Astrocyte (in vitro differentiated cells and primary cell): ENCODE results near the gene TH. TPM values are rescaled to one million over a fixed set of nuclear protein-coding genes. Genes with fewer than 3 reads are reported as not detected.

Experiments used
- DNase-seq: peaks from one replicate; pipeline ENCODE4 v3.0.0-alpha.2; 2010; ENCODE audit warnings: low read depth
- FAIRE-seq: peaks from 2 replicates; lab custom pipeline; 2011; peaks lifted over from hg19 to GRCh38; lab: Jason Lieb, UNC
- H2AFZ ChIP-seq: 2 replicates; pipeline ENCODE4 v1.6.0; 2012; ENCODE audit warnings: low read depth, low read length, inconsistent platforms
- H3K27ac ChIP-seq: 2 replicates; pipeline ENCODE4 v1.5.1; 2011; ENCODE audit warnings: low read depth, low read length, inconsistent platforms
- H3K27me3 ChIP-seq: 2 replicates; pipeline ENCODE4 v1.6.0; 2011; ENCODE audit warnings: low read length, inconsistent platforms; ENCODE audit not compliant: insufficient read depth
- H3K36me3 ChIP-seq: 2 replicates; pipeline ENCODE4 v1.5.1; 2011; ENCODE audit warnings: low read length, inconsistent platforms; ENCODE audit not compliant: insufficient read depth
- H3K4me1 ChIP-seq: 2 replicates; pipeline ENCODE4 v1.5.1; 2011; ENCODE audit warnings: low read length, inconsistent platforms; ENCODE audit not compliant: insufficient read depth
- H3K4me2 ChIP-seq: 2 replicates; pipeline ENCODE4 v1.6.0; 2012; ENCODE audit warnings: low read length, inconsistent platforms
- H3K4me3 ChIP-seq: 2 replicates; pipeline ENCODE4 v1.5.1; 2011; ENCODE audit warnings: low read depth, mild to moderate bottlenecking, low read length, inconsistent platforms; ENCODE audit not compliant: insufficient read depth
- H3K79me2 ChIP-seq: 2 replicates; pipeline ENCODE4 v1.6.0; 2012; ENCODE audit warnings: mild to moderate bottlenecking, low read length, inconsistent platforms; ENCODE audit not compliant: insufficient read depth
- H3K9ac ChIP-seq: 2 replicates; pipeline ENCODE4 v1.6.0; 2012; ENCODE audit warnings: mild to moderate bottlenecking, low read length, inconsistent platforms
- H3K9me3 ChIP-seq: 2 replicates; pipeline ENCODE4 v1.5.1; 2012; ENCODE audit warnings: low read depth, mild to moderate bottlenecking, low read length, inconsistent platforms; ENCODE audit not compliant: insufficient read depth
- H4K20me1 ChIP-seq: 2 replicates; pipeline ENCODE4 v1.6.0; 2012; ENCODE audit warnings: low read length, inconsistent platforms; ENCODE audit not compliant: insufficient read depth
- H3K27ac Mint-ChIP-seq: one replicate; pipeline ENCODE4 v1.8.0; 2021; ENCODE audit warnings: mild to moderate bottlenecking, mixed read lengths; ENCODE audit not compliant: unreplicated experiment
- H3K27me3 Mint-ChIP-seq: one replicate; pipeline ENCODE4 v1.8.0; 2021; ENCODE audit warnings: low read depth, mixed read lengths; ENCODE audit not compliant: unreplicated experiment
- H3K36me3 Mint-ChIP-seq: one replicate; pipeline ENCODE4 v1.8.0; 2021; ENCODE audit warnings: low read depth, mixed read lengths; ENCODE audit not compliant: unreplicated experiment
- H3K4me1 Mint-ChIP-seq: one replicate; pipeline ENCODE4 v1.8.0; 2021; ENCODE audit warnings: low read depth, mixed read lengths; ENCODE audit not compliant: unreplicated experiment
- H3K4me3 Mint-ChIP-seq: one replicate; pipeline ENCODE4 v1.8.0; 2021; ENCODE audit warnings: mild to moderate bottlenecking, moderate library complexity, mixed read lengths; ENCODE audit not compliant: unreplicated experiment
- H3K9me3 Mint-ChIP-seq: one replicate; pipeline ENCODE4 v1.8.0; 2021; ENCODE audit warnings: mild to moderate bottlenecking, mixed read lengths; ENCODE audit not compliant: unreplicated experiment
- CTCF ChIP-seq: IDR thresholded peaks from 2 replicates; pipeline ENCODE4 v1.5.1; 2011; ENCODE audit warnings: low read depth, mild to moderate bottlenecking, inconsistent platforms, low read length, moderate library complexity; ENCODE audit not compliant: insufficient read depth
- EZH2 ChIP-seq: IDR thresholded peaks from 2 replicates; pipeline ENCODE4 v1.6.1; 2012; ENCODE audit warnings: mild to moderate bottlenecking, low read length, inconsistent platforms; ENCODE audit not compliant: insufficient read depth
- total RNA-seq: library from RNA; stranded (reverse); gene quantifications from 2 replicates; pipeline ENCODE4 v1.2.1, GENCODE V29; 2021

TH gene
- total RNA-seq, 1 donor from 2014 or later, result not detected

GRCh38 chr11:2169626-2170570 lies 1.7 kb downstream of the TH start:
- Mint-ChIP-seq H3K9me3 (no peaks in the 10 kb centered on the region), H3K4me1 (no peaks in the 10 kb centered on the region), H3K36me3 (no peaks in the 10 kb centered on the region), H3K4me3 (no peak overlapping the region), H3K27me3 (peaks cover 14% of the 10 kb centered on the region), H3K27ac (no peak overlapping the region)
- Histone ChIP-seq H3K36me3 (no peaks in the 10 kb centered on the region), H3K79me2 (no peaks in the 10 kb centered on the region), H3K4me1 (no peaks in the 10 kb centered on the region), H3K27me3 (no peaks in the 10 kb centered on the region), H3K4me3 (no peak overlapping the region), H3K9me3 (no peaks in the 10 kb centered on the region), H3K9ac (no peak overlapping the region), H3K27ac (no peak overlapping the region), H2AFZ (no peak overlapping the region), H3K4me2 (no peak overlapping the region), H4K20me1 (no peaks in the 10 kb centered on the region)
- TF ChIP-seq CTCF (no peak), EZH2 (no peak)
- FAIRE-seq, result no peak
- no peak for DNase-seq

DNA sequence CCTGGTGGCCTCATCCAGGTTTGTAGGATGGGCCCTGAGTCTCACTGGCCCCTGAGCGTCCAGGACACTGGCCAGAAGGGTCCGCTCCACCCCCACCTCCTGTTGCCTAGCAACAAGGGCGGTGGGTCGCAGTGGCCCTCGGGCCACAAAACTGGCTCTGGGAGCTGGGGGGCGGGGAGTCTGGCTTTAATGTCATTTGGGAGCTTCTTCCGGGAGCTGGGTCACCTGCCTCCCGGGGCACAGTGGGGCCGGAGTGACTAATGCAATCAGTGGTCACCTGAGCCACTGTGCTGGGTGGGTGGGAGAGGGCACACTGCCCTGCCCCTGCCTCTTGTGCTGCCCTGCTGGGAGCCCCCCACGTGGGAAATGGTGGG lies 2.6 kb downstream of the TH start:
- Histone ChIP-seq H3K9ac (no peak overlapping the region), H3K4me3 (no peak overlapping the region), H3K27ac (no peak overlapping the region), H3K4me2 (no peak overlapping the region), H3K36me3 (no peaks in the 10 kb centered on the region), H3K4me1 (no peaks in the 10 kb centered on the region), H3K27me3 (no peaks in the 10 kb centered on the region), H2AFZ (no peak overlapping the region), H3K79me2 (no peaks in the 10 kb centered on the region), H3K9me3 (no peaks in the 10 kb centered on the region), H4K20me1 (no peaks in the 10 kb centered on the region)
- no peak overlapping the region for H3K4me3 Mint-ChIP-seq
- no peaks in the 10 kb centered on the region for H3K4me1 Mint-ChIP-seq
- FAIRE-seq (no peak), DNase-seq (no peak)
- H3K36me3 Mint-ChIP-seq, result no peaks in the 10 kb centered on the region
- no peak overlapping the region for H3K27ac Mint-ChIP-seq
- TF ChIP-seq EZH2, result no peak
- no peak for TF ChIP-seq CTCF
- H3K9me3 Mint-ChIP-seq, result no peaks in the 10 kb centered on the region
- peaks cover 19% of the 10 kb centered on the region for H3K27me3 Mint-ChIP-seq
